ENCODE measurements around the gene GASK1A.

GASK1A gene

DNA sequence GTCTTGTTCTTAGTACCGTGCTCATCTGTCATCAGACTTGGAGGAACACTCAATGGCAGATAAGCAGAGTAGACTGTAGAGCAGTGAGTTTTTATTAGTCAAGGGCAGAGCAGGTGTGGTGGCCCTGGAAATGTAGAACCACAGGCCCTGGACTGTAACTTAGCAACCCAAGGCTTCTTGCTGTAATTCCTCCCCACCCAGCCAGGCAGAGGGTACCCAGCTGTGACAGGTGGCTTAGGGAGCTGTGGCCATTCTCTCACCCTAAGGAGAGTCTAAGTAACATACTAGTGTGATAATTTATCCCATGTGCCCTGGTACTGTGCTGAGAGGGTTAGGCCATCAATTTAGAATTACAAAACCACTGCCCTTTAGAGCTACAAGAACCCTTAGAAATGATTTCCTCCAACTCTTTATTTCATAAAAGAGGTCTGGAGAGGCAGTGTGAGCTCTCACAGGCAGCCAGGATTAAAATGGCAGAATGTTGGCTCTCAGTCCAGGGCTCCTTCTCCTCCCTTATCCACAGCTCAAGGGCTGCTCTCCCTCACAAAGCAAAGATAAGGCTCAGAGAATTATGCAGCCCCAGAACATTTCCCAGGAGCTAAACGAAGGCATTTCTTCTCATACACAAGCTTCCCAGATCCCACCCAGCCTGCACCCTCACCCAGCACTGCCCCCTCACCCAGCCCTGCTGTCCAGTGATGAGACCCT is 123.8 kb downstream of the GASK1A start:
- H3K27me3 Mint-ChIP-seq: no peaks in the 10 kb centered on the region
- H3K9me3 Mint-ChIP-seq: no peaks in the 10 kb centered on the region
- no peak for DNase-seq
- H3K4me3 Mint-ChIP-seq: no peak overlapping the region
- H3K36me3 Mint-ChIP-seq (ENCODE audit: insufficient read depth): no peaks in the 10 kb centered on the region
- peaks cover 12% of the 10 kb centered on the region in 2 donors for H3K4me1 Mint-ChIP-seq (ENCODE audit: low read depth in 2 of 2)
- ATAC-seq (replicated peaks): no peak
- H3K27ac Mint-ChIP-seq: no peak overlapping the region

DNA sequence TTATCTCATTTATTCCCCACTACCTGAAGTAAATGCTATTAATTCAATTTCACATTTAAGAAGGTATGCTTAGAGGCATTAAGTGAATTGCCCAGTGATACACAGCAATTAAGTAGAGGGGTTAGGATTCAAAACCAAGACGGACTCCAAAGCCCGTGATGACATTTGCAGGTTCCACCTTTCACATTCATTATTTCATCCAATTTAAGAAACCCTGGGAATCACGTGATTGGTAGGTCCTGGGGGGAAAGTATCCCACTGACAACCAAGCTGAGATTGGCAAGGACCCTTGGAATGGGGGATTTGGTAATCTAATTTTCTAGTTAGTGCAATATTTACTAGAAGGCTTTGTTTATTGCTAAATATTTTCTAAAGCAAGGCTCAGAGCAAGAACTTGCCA is 124.9 kb downstream of the GASK1A start:
- H3K9me3 Mint-ChIP-seq: no peaks in the 10 kb centered on the region
- no peak overlapping the region for H3K27ac Mint-ChIP-seq
- DNase-seq: no peak
- peaks cover 10 to 12% of the 10 kb centered on the region in 2 donors for H3K4me1 Mint-ChIP-seq (ENCODE audit: low read depth in 2 of 2)
- no peaks in the 10 kb centered on the region for H3K36me3 Mint-ChIP-seq (ENCODE audit: insufficient read depth)
- ATAC-seq (replicated peaks): no peak
- no peaks in the 10 kb centered on the region for H3K27me3 Mint-ChIP-seq
- peak overlapping the region in 1 of 2 donors; percentile 68 for H3K4me3 Mint-ChIP-seq

DNA sequence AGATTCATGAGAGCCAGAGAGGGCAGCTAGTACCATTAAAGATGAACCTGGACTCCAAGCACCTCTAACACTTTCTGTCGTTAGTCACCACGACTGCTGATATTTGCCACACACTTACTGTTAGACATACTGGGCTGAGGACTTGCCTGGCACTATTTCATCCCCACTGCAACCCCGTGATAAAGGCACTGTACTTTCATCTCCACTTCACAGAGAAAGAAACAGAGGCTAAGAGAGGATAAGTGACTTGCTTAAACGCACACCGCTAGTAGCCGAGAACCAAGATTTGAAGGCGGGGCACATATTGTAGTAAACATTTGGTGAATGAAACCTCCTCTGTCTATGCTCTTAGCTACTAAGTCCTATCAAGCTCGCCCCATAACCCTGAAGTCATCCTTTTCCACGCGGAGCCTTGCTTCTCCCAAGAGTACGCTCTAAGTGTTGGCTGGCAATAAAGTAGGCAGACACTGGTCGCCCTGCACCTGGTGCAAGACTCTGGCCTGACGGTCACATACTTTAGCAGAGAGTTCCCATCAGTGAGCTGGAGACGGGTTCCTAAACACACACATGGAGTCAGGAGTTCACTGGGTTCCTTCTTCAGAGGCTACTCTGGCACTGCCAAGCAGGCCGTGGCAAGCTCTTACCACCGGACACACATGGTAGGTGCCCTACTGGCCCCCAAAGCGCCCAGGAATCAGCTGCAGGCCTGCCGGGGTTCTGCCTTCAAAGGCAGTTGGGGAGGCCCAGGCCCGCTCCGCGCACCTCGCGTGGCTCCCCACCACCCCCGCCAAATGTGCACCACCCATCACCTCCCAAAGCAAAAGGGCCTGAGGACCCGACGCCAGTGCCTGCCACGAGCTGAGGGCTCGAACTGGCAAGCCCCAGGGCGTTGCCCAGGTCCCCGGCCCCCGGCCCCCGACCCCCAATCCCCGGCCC is 125.8 kb downstream of the GASK1A start:
- H3K36me3 Mint-ChIP-seq (ENCODE audit: insufficient read depth): no peaks in the 10 kb centered on the region
- peaks cover 8 to 12% of the 10 kb centered on the region in 2 donors for H3K4me1 Mint-ChIP-seq (ENCODE audit: low read depth in 2 of 2)
- no peak overlapping the region for H3K27ac Mint-ChIP-seq
- H3K9me3 Mint-ChIP-seq: no peaks in the 10 kb centered on the region
- H3K4me3 Mint-ChIP-seq: peak overlapping the region; percentile 68 to 75
- DNase-seq (no peak), ATAC-seq (replicated peaks) (peak; percentile 14)
- no peaks in the 10 kb centered on the region for H3K27me3 Mint-ChIP-seq

DNA sequence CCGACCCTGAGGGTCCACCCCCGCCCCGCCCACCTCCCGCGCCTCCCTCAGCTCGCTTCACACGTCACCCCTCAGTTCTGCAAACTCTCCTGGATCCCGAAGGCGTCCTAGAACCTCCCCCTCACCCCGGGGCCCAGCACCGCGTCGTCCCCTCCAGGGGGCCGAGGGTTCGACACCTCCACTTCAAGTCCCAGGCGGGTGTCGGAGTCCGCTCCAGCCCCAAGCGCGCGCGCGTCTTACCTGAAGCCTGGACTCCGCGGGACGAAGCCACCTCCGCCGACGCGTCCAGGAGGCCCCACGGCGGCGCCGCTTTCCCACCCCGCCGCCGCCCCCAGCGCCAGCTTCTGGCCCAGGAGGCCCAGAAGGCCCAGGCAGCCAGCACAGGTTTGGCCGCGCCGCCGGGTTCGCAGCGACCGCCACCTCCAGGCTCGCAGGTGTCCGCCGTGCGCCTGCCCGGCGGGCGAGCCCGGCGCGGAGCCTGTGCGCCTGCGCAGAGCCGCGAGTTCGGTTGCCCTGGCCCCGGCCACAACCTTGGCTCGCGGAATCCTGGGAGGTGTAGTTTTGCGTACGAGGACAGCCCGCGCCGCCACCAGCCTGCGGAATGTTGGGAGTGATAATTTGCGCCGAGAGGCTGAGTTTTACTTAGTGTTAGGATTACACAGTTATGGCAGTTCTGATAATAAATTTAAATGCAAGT is 126.6 kb downstream of the GASK1A start, which contains the start of gene POMGNT2:
TSS of gene POMGNT2 (minus strand) at position 484 of the 697 bp plus-strand sequence. CDS start 24,648 bp downstream, outside the sequence.
- Mint-ChIP-seq H3K4me3 (peak within 1 kb of the TSS; percentile 68 to 75), H3K27me3 (no peaks in the 10 kb centered on the region), H3K36me3 (ENCODE audit: insufficient read depth) (no peaks in the 10 kb centered on the region), H3K27ac (peak within 1 kb of the TSS; percentile 41 to 49), H3K9me3 (no peaks in the 10 kb centered on the region), H3K4me1 (ENCODE audit: low read depth in 2 of 2) (peaks cover 6 to 12% of the 10 kb centered on the region in 2 donors)
- peak; percentile 97 for ATAC-seq (replicated peaks)
- DNase-seq: peak; percentile 81 to 85 (median 81)

DNA sequence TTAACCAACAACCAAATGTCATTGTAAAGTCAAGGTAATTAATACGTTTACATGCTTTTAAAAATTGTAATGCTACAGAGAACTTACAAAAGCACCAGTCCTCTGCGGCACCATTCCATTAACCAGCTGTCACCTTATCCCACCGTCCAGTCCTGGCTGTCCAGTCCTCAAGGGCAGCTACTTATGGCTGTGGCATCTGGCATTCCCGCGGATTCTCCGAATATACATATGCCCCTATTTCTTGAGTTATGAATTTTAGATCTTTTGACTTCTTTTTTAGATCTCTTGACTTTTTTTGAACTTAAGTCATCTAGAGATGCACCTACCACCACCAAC is 127.2 kb downstream of the GASK1A start:
- no peaks in the 10 kb centered on the region for H3K9me3 Mint-ChIP-seq
- no peak for DNase-seq
- no peaks in the 10 kb centered on the region for H3K27me3 Mint-ChIP-seq
- H3K27ac Mint-ChIP-seq: peak overlapping the region; percentile 41 to 49
- peak overlapping the region; percentile 68 to 75 for H3K4me3 Mint-ChIP-seq
- H3K36me3 Mint-ChIP-seq (ENCODE audit: insufficient read depth): no peaks in the 10 kb centered on the region
- peaks cover 5 to 12% of the 10 kb centered on the region in 2 donors for H3K4me1 Mint-ChIP-seq (ENCODE audit: low read depth in 2 of 2)
- ATAC-seq (replicated peaks): no peak

Data from effector memory CD8-positive, alpha-beta T cell (primary cell).